Thymus (tissue), 11 donors: ENCODE measurements around the gene TMEM88. TPM values are rescaled to one million over a fixed set of nuclear protein-coding genes. Genes with fewer than 3 reads are reported as not detected.

Source experiments
- DNase-seq, 9 donors: peaks; one replicate each; pipeline ENCODE4 v3.0.0-alpha.2; 2013; ENCODE audit warnings: low spot score in 9 of 9, low read depth in 6 of 9, missing footprints in 1 of 9
- H3K27ac ChIP-seq, 2 donors: one replicate each; pipeline ENCODE4 v1.5.1; 2013; ENCODE audit warnings: control low read depth in 1 of 2, low read depth in 1 of 2, low read length in 1 of 2, mild to moderate bottlenecking in 1 of 2, moderate library complexity in 1 of 2
- H3K27me3 ChIP-seq, 2 donors: one replicate each; pipeline ENCODE4 v1.5.1; 2013; ENCODE audit warnings: low read length in 1 of 2; ENCODE audit not compliant: control insufficient read depth in 2 of 2, insufficient read depth in 1 of 2
- H3K36me3 ChIP-seq, 2 donors: one replicate each; pipeline ENCODE4 v1.5.1; 2013; ENCODE audit warnings: low read length in 1 of 2, mild to moderate bottlenecking in 1 of 2, moderate library complexity in 1 of 2; ENCODE audit not compliant: control insufficient read depth in 2 of 2, insufficient read depth in 2 of 2
- H3K4me1 ChIP-seq, 2 donors: one replicate each; pipeline ENCODE4 v1.5.1; 2013; ENCODE audit warnings: low read length in 2 of 2; ENCODE audit not compliant: control insufficient read depth in 2 of 2, insufficient read depth in 2 of 2
- H3K4me3 ChIP-seq, 2 donors: one replicate each; pipeline ENCODE4 v1.5.1; 2013; ENCODE audit warnings: low read length in 2 of 2, control low read depth in 1 of 2, mild to moderate bottlenecking in 1 of 2
- H3K9me3 ChIP-seq, 2 donors: one replicate each; pipeline ENCODE4 v1.5.1; 2013; ENCODE audit warnings: low read length in 1 of 2, mild to moderate bottlenecking in 1 of 2; ENCODE audit not compliant: control insufficient read depth in 2 of 2, insufficient read depth in 1 of 2
- WGBS: extraction: QIAGEN DNeasy Blood & Tissue Kit; methylation state at CpG from one replicate; pipeline ENCODE4 v1.1.7; 2013; 5-methylcytosine and 5-hydroxymethylcytosine counted together
- polyA plus RNA-seq: library from polyadenylated mRNA; stranded (reverse); fragments of 200-250 nt; gene quantifications from one replicate; pipeline ENCODE4 v1.2.3, GENCODE V29; 2013
- total RNA-seq: library from RNA; stranded (reverse); fragments of 120-200 nt; gene quantifications from one replicate; pipeline ENCODE4 v1.2.4, GENCODE V29; 2013
- donor health status: healthy.

TMEM88 gene
- total and polyA plus RNA-seq, 2 donors, result 1.6 to 29.1 TPM

DNA sequence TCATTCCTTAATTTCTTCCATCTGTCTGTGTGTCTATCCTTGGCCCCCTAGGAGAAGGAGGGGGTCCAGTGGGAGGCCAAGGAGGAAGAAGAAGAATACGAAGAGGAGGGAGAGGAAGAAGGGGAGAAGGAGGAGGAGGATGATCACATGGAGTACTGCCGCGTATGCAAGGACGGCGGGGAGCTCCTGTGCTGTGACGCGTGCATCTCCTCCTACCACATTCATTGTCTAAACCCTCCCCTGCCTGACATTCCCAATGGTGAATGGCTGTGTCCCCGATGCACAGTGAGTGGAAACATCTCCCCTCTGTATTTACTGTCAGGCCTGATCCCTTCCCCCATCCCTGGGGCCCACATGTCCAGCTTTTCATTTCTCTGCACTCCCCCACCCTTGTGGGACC lies 40.0 kb downstream of the TMEM88 start:
- Histone ChIP-seq H3K27ac (no peak overlapping the region), H3K4me1 (peaks cover 0 to 3% of the 10 kb centered on the region in 2 donors), H3K4me3 (no peak overlapping the region), H3K9me3 (no peaks in the 10 kb centered on the region), H3K36me3 (peaks cover 80 to 88% of the 10 kb centered on the region in 2 donors), H3K27me3 (no peaks in the 10 kb centered on the region)
- 99% methylated on average over 8 of the region's 8 CpGs for WGBS
- DNase-seq, result no peak

DNA sequence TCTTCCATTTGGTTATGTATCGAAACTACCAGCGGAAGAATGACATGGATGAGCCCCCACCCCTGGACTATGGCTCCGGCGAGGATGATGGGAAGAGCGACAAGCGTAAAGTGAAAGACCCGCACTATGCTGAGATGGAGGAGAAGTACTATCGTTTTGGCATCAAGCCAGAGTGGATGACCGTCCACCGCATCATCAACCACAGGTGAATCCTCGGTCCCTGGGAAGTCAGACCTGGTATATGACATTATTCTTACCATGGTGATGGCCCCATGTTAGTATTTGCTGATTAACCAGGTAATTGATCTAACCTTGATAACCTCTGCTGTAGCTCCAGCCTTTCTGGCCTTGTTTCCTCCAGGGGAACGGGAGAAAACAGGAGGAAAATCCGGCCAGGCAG lies 42.2 kb downstream of the TMEM88 start:
- Histone ChIP-seq H3K9me3 (no peaks in the 10 kb centered on the region), H3K4me1 (no peaks in the 10 kb centered on the region), H3K4me3 (no peak overlapping the region), H3K36me3 (peaks cover 83 to 90% of the 10 kb centered on the region in 2 donors), H3K27ac (no peak overlapping the region), H3K27me3 (no peaks in the 10 kb centered on the region)
- 97% methylated on average over 13 of the region's 13 CpGs for WGBS
- DNase-seq, result no peak

- H3K4me1 ChIP-seq, result peaks cover 0 to 3% of the 10 kb centered on the region in 2 donors
- WGBS, result 87% methylated on average over 6 of the region's 6 CpGs
- H3K27me3 ChIP-seq, result no peaks in the 10 kb centered on the region
- peaks cover 90 to 94% of the 10 kb centered on the region in 2 donors for H3K36me3 ChIP-seq
- peak in 1 of 9 donors; percentile 29 for DNase-seq
- no peak overlapping the region for H3K4me3 ChIP-seq
- no peaks in the 10 kb centered on the region for H3K9me3 ChIP-seq
- H3K27ac ChIP-seq, result no peak overlapping the region
Measured at GRCh38 chr17:7897773-7898172, 42.9 kb downstream of the TMEM88 start.

GRCh38 chr17:7903154-7904103 lies 48.6 kb downstream of the TMEM88 start:
- peak overlapping the region in 1 of 2 donors; percentile 50 for H3K27ac ChIP-seq
- no peaks in the 10 kb centered on the region for H3K27me3 ChIP-seq
- peaks cover 98 to 99% of the 10 kb centered on the region in 2 donors for H3K36me3 ChIP-seq
- peaks cover 0 to 6% of the 10 kb centered on the region in 2 donors for H3K4me1 ChIP-seq
- WGBS, result 95% methylated on average over 22 of the region's 22 CpGs
- DNase-seq, result no peak
- no peak overlapping the region for H3K4me3 ChIP-seq
- no peaks in the 10 kb centered on the region for H3K9me3 ChIP-seq

Other genes with a start within 250 kb of the TMEM88 start
- gene FXR2, start 240.2 kb upstream of the TMEM88 start, total RNA-seq, result 33.3 TPM
- 36.6 TPM for gene FXR2, start 240.2 kb upstream of the TMEM88 start, polyA plus RNA-seq
- gene SAT2, start 227.2 kb upstream of the TMEM88 start, total RNA-seq, result 31.9 TPM
- 163 TPM for gene SAT2, start 227.2 kb upstream of the TMEM88 start, polyA plus RNA-seq
- 0.09 TPM for gene SHBG, start 224.9 kb upstream of the TMEM88 start, total RNA-seq
- gene SHBG, start 224.9 kb upstream of the TMEM88 start, polyA plus RNA-seq, result 0.62 TPM
- 0.05 TPM for gene ATP1B2, start 204.1 kb upstream of the TMEM88 start, total RNA-seq
- gene ATP1B2, start 204.1 kb upstream of the TMEM88 start, polyA plus RNA-seq, result 1.3 TPM
- 34.3 TPM for gene TP53, start 167.6 kb upstream of the TMEM88 start, total RNA-seq
- gene TP53, start 167.6 kb upstream of the TMEM88 start, polyA plus RNA-seq, result 31.9 TPM
- 13.2 TPM for gene WRAP53, start 166.6 kb upstream of the TMEM88 start, total RNA-seq
- 14.2 TPM for gene WRAP53, start 166.6 kb upstream of the TMEM88 start, polyA plus RNA-seq
- 0.52 TPM for gene EFNB3, start 149.9 kb upstream of the TMEM88 start, total RNA-seq
- 0.52 TPM for gene EFNB3, start 149.9 kb upstream of the TMEM88 start, polyA plus RNA-seq
- gene DNAH2, start 137.3 kb upstream of the TMEM88 start, total RNA-seq, result 0.14 TPM
- gene DNAH2, start 137.3 kb upstream of the TMEM88 start, polyA plus RNA-seq, result 0.07 TPM
- gene KDM6B, start 20.8 kb upstream of the TMEM88 start, total RNA-seq, result 6.3 TPM
- 16.3 TPM for gene KDM6B, start 20.8 kb upstream of the TMEM88 start, polyA plus RNA-seq
- gene NAA38, start 2.5 kb downstream of the TMEM88 start, total RNA-seq, result 155 TPM
- 85.3 TPM for gene NAA38, start 2.5 kb downstream of the TMEM88 start, polyA plus RNA-seq
- 8.2 TPM for gene CYB5D1, start 2.9 kb downstream of the TMEM88 start, total RNA-seq
- gene CYB5D1, start 2.9 kb downstream of the TMEM88 start, polyA plus RNA-seq, result 6.0 TPM
- gene CHD3, start 33.7 kb downstream of the TMEM88 start, total RNA-seq, result 69.5 TPM
- 119 TPM for gene CHD3, start 33.7 kb downstream of the TMEM88 start, polyA plus RNA-seq
- gene RNF227, start 61.2 kb downstream of the TMEM88 start, total RNA-seq, result 2.7 TPM
- 5.8 TPM for gene RNF227, start 61.2 kb downstream of the TMEM88 start, polyA plus RNA-seq
- gene KCNAB3, start 74.8 kb downstream of the TMEM88 start, total RNA-seq, result 1.2 TPM
- gene KCNAB3, start 74.8 kb downstream of the TMEM88 start, polyA plus RNA-seq, result 8.9 TPM
- gene TRAPPC1, start 76.9 kb downstream of the TMEM88 start, total RNA-seq, result 29.0 TPM
- gene TRAPPC1, start 76.9 kb downstream of the TMEM88 start, polyA plus RNA-seq, result 137 TPM
- 18.9 TPM for gene CNTROB, start 77.1 kb downstream of the TMEM88 start, total RNA-seq
- gene CNTROB, start 77.1 kb downstream of the TMEM88 start, polyA plus RNA-seq, result 39.0 TPM
- 0.05 TPM for gene GUCY2D, start 147.5 kb downstream of the TMEM88 start, total RNA-seq
- 0.02 TPM for gene GUCY2D, start 147.5 kb downstream of the TMEM88 start, polyA plus RNA-seq
- gene ALOX15B, start 184.0 kb downstream of the TMEM88 start, total RNA-seq, result 0.24 TPM
- gene ALOX15B, start 184.0 kb downstream of the TMEM88 start, polyA plus RNA-seq, result 5.1 TPM
- 0.42 TPM for gene ALOX12B, start 232.7 kb downstream of the TMEM88 start, total RNA-seq
- 5.0 TPM for gene ALOX12B, start 232.7 kb downstream of the TMEM88 start, polyA plus RNA-seq